Measurements from ENCODE around the gene TOR1AIP1.
"Not testable (repeated sequence)": the region's sequence is repeated elsewhere in the genome, so short reads cannot be mapped to it uniquely, and the experiment has no call there.

The TOR1AIP1 gene

GRCh38 chr1:179937668-179938254, 55.7 kb downstream of the TOR1AIP1 start:
- no peak for DNase-seq (ENCODE audit: low read depth)

- no peak for DNase-seq (ENCODE audit: low read depth)
Measured at GRCh38 chr1:179938752-179939151, 56.7 kb downstream of the TOR1AIP1 start.

GRCh38 chr1:179939941-179940340, 57.9 kb downstream of the TOR1AIP1 start:
- DNase-seq (ENCODE audit: low read depth) = no peak

- no peak for DNase-seq (ENCODE audit: low read depth)
Measured at GRCh38 chr1:179941454-179941853, 59.4 kb downstream of the TOR1AIP1 start.

GRCh38 chr1:179950651-179951050, 68.6 kb downstream of the TOR1AIP1 start:
- DNase-seq (ENCODE audit: low read depth) = no peak

- DNase-seq (ENCODE audit: low read depth) = no peak
Measured at GRCh38 chr1:179951383-179952144, 69.5 kb downstream of the TOR1AIP1 start.

- no peak for DNase-seq (ENCODE audit: low read depth)
Measured at GRCh38 chr1:179952186-179952585, 70.1 kb downstream of the TOR1AIP1 start.

- no peak for DNase-seq (ENCODE audit: low read depth)
Measured at GRCh38 chr1:179953974-179954492, 71.9 kb downstream of the TOR1AIP1 start.

GRCh38 chr1:179954493-179955286, 72.6 kb downstream of the TOR1AIP1 start, which contains the start of gene CEP350:
TSS of gene CEP350 (plus strand) at chr1:179954810. CDS start at chr1:179986182, 31,372 bp downstream.
- DNase-seq (ENCODE audit: low read depth) = peak; percentile 82

- no peak for DNase-seq (ENCODE audit: low read depth)
Measured at GRCh38 chr1:179955287-179955680, 73.2 kb downstream of the TOR1AIP1 start.

- DNase-seq (ENCODE audit: low read depth) = no peak
Measured at GRCh38 chr1:179955731-179956130, 73.6 kb downstream of the TOR1AIP1 start.

GRCh38 chr1:179958359-179958758, 76.3 kb downstream of the TOR1AIP1 start:
- no peak for DNase-seq (ENCODE audit: low read depth)

- not testable (repeated sequence) for DNase-seq (ENCODE audit: low read depth)
Measured at GRCh38 chr1:179962168-179962567, 80.1 kb downstream of the TOR1AIP1 start.

- DNase-seq (ENCODE audit: low read depth) = no peak
Measured at GRCh38 chr1:179966551-179966950, 84.5 kb downstream of the TOR1AIP1 start.

GRCh38 chr1:179968284-179968993, 86.4 kb downstream of the TOR1AIP1 start:
- no peak for DNase-seq (ENCODE audit: low read depth)

- no peak for DNase-seq (ENCODE audit: low read depth)
Measured at GRCh38 chr1:179968994-179969919, 87.2 kb downstream of the TOR1AIP1 start.
